Measurements from ENCODE around the gene WDR90.

The WDR90 gene

DNA sequence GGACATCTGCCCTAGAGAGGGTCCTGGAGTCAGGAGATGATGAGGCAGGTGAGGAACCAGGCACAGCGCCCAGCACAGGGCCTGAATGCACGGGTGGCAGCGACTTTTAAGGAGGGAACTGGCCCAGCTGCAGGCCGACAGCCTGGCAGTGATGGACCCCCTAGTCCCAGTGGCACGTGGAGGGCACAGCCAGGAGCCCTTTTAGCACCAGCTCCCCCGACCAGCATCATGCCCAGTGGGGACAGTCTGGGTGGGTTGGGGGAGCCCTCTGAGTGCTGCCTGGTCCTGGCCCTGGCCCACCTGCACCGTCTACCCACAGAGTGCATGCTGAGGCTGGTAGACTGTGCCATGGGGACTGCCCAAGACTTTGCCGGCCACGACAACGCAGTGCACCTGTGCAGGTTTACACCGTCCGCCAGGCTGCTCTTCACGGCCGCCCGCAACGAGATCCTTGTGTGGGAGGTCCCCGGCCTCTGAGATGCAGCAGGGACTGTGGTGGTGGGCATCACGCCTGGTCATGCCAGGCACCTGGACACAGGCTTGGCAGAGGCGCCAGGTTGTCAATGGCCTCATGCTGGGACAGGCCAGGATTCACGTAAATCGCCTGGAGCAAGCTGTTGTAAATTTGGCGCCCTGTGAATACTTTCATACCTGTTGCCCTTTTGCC lies 18.1 kb downstream of the WDR90 start:
- H3K27ac ChIP-seq = peak overlapping the region; percentile 87

DNA sequence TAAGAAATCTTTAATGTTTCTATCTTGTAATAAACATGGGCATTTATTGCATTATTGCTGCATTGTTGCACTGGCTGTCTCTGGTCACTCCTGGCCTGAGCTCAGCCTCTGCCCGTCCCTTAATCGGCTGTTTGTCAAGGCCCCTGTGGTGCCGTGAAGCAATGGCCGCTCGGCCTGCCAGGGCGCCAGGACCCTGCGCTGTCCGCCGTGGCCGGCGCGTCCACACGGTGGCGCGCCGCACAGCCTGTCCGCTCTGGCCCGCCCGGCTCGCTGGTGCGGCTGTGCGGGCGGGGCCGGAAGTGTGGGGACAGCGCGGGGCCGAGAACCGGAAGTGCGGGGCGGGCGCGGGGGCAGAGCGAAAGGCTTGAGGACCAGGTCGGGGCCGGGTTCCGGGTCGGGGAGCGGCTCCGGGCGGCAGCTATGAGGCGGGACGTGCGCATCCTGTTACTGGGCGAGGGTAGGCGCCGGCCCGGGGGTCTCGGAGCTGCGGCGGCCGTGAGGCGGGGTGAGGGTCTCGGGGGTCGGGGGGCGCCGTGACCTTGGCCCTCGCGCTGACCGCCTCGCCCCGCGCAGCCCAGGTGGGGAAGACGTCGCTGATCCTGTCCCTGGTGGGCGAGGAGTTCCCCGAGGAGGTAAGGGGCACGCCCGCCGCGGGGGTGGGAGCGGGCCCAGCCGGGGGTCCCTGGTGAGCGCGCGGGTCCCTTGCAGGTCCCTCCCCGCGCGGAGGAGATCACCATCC lies 18.8 kb downstream of the WDR90 start, which contains the start of gene RHOT2:
TSS of gene RHOT2 (plus strand) at position 353 of the 739 bp plus-strand sequence. CDS start at position 421, 68 bp downstream.
- peak; percentile 88 to 90 for TF ChIP-seq CTCF (IDR thresholded peaks at IDR 0.05)
- intact Hi-C loops (cut with DNase I; ENCODE audit: low total_unique reads) = no loop called here
- Histone ChIP-seq H3K27me3 (no peaks in the 10 kb centered on the region), H3K4me1 (peaks cover 8 to 22% (median 18%) of the 10 kb centered on the region in 4 donors), H3K36me3 (peaks cover 32 to 38% (median 33%) of the 10 kb centered on the region in 3 donors), H3K27ac (peak within 1 kb of the TSS; percentile 87), H3K4me3 (peak within 1 kb of the TSS; percentile 84 to 92), H3K9me3 (no peaks in the 10 kb centered on the region)
- peak; percentile 91 to 96 for DNase-seq

More for the DNA sequence above, 18.1 kb downstream of the WDR90 start:
- TF ChIP-seq CTCF (IDR thresholded peaks at IDR 0.05) = no peak
- intact Hi-C loops (cut with DNase I; ENCODE audit: low total_unique reads) = no loop called here
- Histone ChIP-seq H3K4me1 (peaks cover 8 to 22% (median 18%) of the 10 kb centered on the region in 4 donors), H3K27me3 (no peaks in the 10 kb centered on the region), H3K36me3 (peaks cover 25 to 37% (median 26%) of the 10 kb centered on the region in 3 donors), H3K4me3 (peak overlapping the region; percentile 84 to 92), H3K9me3 (no peaks in the 10 kb centered on the region)
- DNase-seq = no peak

DNA sequence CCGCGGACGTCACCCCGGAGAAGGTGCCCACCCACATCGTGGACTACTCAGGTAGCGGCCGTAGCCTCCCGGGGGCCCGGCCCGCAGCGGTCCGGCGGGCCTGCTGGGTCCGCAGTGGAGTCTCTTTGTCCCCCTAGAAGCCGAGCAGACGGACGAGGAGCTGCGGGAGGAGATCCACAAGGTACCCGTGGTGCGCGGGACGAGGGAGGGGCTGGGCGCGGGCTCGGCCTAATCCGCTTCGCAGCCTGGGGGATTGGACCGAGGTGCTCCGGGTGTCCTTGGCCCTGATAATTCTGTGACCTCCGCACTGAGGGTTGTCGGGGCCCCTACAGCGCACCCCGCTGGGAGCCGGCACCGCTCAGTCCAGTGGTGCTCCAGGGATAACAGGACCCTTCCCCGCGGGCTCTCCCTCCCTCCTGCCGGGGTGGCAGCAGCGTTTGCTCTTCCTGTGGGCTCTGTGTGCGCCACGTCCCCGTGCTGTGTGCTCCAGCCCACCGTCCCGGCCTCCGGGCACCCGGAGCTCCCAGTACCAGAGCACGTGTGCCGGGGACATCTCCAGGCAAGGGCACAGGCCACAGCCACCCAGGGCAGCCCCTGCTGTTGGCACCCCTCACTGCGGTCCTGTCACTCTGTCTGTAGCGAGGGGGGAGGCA lies 19.5 kb downstream of the WDR90 start:
- TF ChIP-seq CTCF (IDR thresholded peaks at IDR 0.05) = no peak
- no peaks in the 10 kb centered on the region for H3K27me3 ChIP-seq
- H3K9me3 ChIP-seq = no peaks in the 10 kb centered on the region
- peak overlapping the region; percentile 87 for H3K27ac ChIP-seq
- DNase-seq = no peak
- H3K4me3 ChIP-seq = peak overlapping the region; percentile 84 to 92
- H3K4me1 ChIP-seq = peaks cover 8 to 22% (median 18%) of the 10 kb centered on the region in 4 donors
- peaks cover 34 to 45% (median 40%) of the 10 kb centered on the region in 3 donors for H3K36me3 ChIP-seq
- intact Hi-C loops (cut with DNase I; ENCODE audit: low total_unique reads) = no loop called here

GRCh38 chr16:669666-670065 lies 20.5 kb downstream of the WDR90 start:
- Histone ChIP-seq H3K27me3 (no peaks in the 10 kb centered on the region), H3K4me3 (no peak overlapping the region), H3K4me1 (peaks cover 8 to 22% (median 18%) of the 10 kb centered on the region in 4 donors), H3K36me3 (peaks cover 34 to 55% (median 43%) of the 10 kb centered on the region in 3 donors), H3K9me3 (no peaks in the 10 kb centered on the region), H3K27ac (no peak overlapping the region)
- intact Hi-C loops (cut with DNase I; ENCODE audit: low total_unique reads) = no loop called here
- TF ChIP-seq CTCF (IDR thresholded peaks at IDR 0.05) = no peak
- DNase-seq = no peak

- DNase-seq = no peak
- intact Hi-C loops (cut with DNase I; ENCODE audit: low total_unique reads) = no loop called here
- no peak overlapping the region for H3K4me3 ChIP-seq
- peaks cover 34 to 57% (median 43%) of the 10 kb centered on the region in 3 donors for H3K36me3 ChIP-seq
- H3K9me3 ChIP-seq = no peaks in the 10 kb centered on the region
- H3K4me1 ChIP-seq = peaks cover 8 to 32% (median 27%) of the 10 kb centered on the region in 4 donors
- no peaks in the 10 kb centered on the region for H3K27me3 ChIP-seq
- TF ChIP-seq CTCF (IDR thresholded peaks at IDR 0.05) = no peak
- H3K27ac ChIP-seq = no peak overlapping the region
These were observed 21.6 kb downstream of the WDR90 start for GRCh38 chr16:670485-671352.
